Hematopoietic multipotent progenitor cell treated with erythropoietin and hydrocortisone succinate and interleukin-3 and kit ligand, for 8 days (in vitro differentiated cells): ENCODE results near the gene ANO6.
"Not testable (repeated sequence)": the region's sequence is repeated elsewhere in the genome, so short reads cannot be mapped to it uniquely, and the experiment has no call there.

ENCODE experiments used
- DNase-seq: peaks from one replicate; pipeline ENCODE4 v3.0.0-alpha.2; 2015

The ANO6 gene, protein sequence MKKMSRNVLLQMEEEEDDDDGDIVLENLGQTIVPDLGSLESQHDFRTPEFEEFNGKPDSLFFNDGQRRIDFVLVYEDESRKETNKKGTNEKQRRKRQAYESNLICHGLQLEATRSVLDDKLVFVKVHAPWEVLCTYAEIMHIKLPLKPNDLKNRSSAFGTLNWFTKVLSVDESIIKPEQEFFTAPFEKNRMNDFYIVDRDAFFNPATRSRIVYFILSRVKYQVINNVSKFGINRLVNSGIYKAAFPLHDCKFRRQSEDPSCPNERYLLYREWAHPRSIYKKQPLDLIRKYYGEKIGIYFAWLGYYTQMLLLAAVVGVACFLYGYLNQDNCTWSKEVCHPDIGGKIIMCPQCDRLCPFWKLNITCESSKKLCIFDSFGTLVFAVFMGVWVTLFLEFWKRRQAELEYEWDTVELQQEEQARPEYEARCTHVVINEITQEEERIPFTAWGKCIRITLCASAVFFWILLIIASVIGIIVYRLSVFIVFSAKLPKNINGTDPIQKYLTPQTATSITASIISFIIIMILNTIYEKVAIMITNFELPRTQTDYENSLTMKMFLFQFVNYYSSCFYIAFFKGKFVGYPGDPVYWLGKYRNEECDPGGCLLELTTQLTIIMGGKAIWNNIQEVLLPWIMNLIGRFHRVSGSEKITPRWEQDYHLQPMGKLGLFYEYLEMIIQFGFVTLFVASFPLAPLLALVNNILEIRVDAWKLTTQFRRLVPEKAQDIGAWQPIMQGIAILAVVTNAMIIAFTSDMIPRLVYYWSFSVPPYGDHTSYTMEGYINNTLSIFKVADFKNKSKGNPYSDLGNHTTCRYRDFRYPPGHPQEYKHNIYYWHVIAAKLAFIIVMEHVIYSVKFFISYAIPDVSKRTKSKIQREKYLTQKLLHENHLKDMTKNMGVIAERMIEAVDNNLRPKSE

DNA sequence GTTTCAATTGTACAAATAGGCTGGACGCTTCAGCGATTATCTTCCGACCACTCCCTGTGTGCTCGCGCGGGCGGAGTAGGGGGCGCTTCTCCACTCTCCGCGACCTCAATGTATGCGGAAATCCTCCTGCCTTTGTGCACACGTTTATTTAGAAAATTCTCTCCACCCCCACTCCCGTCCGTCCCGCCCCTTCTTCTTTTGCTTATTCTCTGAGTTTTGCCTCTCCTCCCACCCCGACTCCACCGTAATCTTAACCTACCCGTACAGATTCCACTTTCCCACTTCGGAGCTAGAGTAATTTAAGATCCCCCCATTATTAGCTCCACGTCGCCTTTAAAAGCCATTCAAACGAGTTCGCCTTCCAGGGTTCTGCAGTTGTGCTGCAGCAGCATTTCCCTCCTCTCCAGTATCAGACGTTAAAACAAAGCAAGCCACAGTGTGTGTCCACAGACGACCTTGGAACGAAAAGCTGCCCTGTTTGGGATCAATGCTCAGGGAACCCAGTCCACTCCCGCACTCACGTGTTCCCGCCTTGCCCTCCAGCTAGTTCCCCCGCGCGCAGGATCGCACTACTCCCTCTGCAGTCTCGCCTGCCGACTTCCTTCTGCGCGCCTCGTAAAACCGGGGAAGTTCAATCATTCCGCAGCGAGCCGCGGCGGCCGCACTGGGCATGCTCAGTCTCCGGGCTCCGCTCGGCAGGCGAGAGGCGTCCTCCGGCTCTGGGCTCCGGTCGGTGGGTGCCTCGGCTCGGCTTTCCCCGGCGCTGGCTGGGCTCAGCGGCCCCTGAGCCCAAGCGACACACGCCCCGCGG, at the start of gene ANO6:
Gene ANO6 (plus strand): TSS at position 677 of the 811 bp plus-strand sequence. CDS start 227 bp downstream, outside the sequence.
- DNase-seq: peak; percentile 88

DNA sequence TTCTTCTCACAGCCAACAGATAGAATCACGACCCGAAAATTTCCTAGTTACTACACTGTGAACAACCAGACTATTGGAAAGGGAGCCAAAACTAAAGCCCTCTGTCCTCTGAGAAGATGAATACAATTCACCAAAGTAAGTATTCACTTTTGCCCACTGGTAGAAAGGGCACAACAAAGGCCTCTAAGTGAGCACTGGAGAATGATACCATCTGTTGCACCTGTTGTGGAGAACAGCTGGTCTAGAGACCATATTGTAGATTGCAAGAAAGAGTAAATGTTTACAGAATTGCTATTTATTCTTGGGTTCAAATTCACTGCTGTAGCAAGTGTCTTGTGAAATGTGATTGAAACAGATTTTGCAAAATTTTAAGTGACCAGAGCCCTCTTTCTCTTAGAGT, 46.9 kb upstream of the ANO6 start:
- DNase-seq: no peak

DNA sequence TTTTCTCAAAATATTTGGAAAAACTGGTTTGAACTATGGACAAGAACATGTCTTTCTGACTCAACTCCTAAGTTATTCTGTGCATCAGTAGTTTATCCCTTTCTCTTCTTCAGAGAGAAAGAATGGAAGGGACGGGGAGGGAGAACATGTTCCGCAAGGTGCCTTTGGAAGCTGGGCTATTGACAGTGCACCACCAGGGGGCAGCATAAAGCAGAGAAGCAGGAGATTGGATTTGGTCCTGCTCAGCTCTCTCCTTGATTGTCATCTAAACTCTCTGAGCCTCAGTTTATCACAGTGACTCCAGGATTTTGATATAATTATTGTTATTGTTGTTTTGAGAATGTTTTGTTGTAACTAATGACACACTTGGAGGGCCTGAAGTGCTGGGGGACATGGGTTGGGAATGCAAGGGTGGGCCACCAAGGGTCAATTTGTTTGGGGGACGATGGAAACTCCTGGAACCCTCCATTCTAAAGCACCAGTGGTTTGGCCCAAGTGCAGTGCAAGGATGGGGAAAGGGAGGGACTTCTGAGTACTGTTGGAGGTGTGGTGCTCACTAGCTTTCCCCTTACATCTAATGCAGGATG, 45.3 kb upstream of the ANO6 start:
- peak; percentile 71 for DNase-seq

GRCh38 chr12:45173293-45173692, 42.6 kb upstream of the ANO6 start:
- not testable (repeated sequence) for DNase-seq

DNA sequence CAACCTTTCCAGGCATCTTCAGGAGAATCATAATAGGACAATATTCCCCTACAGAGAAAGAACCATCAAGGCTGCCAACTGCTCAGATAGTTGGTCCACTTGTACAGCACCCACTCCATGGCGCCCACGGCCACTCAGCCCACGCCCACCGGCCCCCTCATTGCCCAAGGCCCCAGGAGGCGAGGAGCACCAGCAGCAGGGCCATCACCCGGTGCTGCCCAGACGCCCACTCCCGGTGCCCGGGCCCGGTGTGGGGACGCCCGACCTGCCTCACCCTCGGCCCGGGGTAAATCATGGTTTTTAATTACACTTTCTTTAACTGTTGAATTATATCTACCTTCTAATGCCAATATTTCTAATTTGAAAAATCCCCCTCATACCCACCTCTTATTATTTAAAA, 41.3 kb upstream of the ANO6 start:
- DNase-seq: no peak

DNA sequence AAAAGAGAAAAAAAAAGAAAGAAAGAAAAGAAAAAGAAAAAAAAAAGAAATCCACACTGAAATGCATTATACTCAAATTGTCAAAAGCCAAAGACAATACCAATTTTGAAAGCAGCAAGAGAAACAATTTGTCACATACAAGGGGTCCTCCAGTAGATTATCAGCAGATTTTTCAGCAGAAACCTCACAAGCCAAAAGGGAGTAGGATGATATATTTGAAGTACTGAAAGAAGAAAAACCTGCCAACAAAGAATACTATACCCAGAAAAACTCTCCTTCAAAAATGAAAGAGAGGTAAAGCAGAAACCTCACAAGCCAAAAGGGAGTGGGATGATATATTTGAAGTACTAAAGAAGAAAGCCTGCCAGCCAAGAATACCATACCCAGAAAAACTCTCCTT, 37.1 kb upstream of the ANO6 start:
- no peak for DNase-seq

GRCh38 chr12:45182511-45182910, 33.4 kb upstream of the ANO6 start:
- no peak for DNase-seq

DNA sequence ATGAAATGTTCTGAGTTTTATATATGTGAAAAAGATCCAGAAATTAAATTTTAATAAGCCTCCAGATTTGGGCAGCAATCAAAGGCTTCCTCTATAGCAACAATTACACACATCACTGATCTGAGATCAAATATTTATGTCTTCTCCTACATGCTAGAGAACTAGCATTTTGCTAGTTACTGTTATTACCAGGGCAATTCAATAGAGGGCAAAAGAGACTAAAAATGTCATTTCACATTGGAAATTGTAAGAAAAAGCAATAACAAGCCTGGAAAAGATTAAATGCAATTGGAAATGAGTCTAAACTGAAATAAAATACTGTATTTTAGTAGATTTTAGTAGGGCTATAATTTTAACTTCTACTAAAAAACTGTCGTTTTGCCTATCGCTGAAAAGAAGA, 32.6 kb upstream of the ANO6 start:
- DNase-seq: no peak

DNA sequence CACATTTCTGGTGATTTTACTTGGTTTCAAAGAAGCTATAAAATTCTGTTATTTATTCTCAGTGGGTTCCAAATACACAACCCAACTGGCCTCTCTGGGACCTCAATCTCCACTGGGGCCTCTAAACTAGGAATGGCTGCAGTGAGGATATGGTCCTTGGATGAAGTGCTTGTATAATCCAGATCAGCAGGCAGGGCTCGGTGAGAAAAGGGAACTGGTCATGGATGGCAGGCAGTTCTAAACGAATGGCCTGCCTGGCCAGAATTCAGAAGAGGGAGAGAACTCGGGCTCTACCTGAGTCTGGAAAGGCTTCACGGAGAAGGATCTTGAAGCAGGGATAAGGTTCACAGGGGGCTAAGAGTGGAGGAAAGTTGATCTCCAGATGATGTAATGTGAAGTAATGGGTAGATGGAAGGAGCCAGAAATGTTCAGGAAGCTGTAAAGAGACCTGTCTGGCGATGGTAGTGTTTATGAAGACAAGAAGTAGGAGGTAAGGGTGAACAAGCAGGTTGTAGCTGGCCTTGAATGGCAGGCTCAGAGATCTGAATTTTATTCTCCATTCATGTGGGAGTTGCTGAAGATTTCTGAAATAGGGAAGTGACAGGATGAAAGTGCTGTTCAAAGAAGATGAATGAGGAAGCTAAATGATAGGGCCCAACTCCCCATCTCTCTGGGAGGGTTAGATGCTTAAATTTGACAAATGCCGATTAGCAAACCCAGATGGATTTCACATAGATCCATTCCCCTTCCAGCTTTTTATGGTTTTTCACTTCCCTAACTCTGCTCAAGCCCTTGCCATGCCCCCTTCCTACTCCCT, 31.5 kb upstream of the ANO6 start:
- DNase-seq: no peak

DNA sequence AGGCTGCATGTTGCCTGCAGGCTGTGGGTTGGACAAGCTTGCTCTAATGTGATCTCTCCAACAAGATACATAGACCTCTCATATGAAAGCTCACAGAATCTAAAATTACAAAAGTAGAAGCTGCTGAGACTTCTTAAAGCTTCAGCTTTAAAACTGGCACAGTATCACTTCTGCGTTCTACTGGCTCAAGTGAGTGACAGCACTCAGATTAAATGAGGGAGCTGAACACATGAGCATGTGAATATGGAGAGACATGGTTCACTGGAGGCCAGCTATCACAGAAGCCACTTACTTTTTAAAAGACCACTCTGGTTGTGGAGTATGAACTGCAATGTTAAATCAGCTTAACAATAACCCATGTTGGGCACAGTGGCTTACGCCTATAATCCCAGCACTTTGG, 29.1 kb upstream of the ANO6 start:
- DNase-seq: no peak

DNA sequence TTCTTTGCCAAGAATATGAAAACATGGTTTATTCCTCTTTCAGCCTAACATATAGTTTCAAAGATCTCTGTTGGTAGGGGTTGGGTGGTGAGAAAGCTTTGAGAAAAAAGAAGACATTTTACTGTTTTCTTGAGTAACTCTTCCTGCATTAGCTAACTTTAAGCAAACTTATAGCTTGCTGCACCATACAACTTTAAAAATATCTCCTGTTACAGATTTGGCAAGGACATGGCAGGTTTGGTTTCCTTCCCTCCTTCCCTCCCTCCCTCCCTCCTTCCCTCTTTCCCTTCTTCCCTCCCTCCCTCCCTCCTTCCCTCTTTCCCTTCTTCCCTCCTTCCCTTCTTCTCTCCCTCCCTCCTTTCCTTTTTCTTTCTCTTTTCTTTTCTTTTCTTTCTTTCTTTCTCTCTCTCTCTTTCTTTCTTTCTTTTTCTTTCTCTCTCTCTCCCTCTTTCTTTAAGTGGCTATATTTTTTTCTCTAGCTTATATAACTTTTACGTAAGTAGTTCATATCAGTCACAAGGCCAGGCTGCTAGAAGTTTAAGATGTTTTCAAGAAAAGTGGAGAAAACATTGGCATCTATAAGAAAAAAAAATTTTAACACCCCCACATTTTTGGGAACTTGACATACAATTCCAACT, 26.0 kb upstream of the ANO6 start:
- no peak for DNase-seq

DNA sequence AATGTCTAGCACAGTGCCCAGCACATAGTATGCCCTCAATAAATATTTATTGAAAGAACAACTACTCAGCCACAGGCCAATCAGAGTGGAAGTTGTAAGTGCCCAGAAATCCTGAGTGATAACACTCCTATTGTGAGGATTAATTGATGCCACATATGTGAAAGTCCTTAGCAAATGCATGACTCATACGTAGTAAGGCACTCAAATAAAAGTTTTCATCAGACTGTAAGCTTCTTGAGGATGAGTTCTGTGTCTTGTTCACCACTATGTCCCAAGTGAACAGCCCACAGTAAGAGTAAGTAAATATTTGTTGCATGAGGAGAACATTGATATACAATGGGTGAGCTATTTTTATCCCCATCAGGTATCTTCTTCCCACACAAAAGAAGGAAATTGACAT, 24.7 kb upstream of the ANO6 start:
- no peak for DNase-seq

DNA sequence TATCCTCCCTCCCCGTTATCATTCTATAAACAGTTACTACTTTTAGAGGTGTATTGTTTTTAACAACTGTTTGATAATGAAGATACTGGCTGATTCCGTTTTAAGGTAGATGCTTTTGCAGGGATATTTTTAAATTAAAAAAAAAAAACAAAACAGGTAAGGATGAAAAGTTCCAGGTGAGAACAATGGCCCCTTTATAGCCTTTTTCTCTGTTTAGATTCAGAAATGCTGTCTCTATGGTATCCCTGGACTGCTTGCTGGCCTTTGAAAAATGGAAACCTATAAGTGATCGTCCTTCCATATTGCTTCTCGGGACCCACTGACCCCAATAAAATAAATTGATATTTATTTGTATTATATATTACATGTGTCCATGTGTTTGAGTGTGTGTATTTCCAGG, 23.2 kb upstream of the ANO6 start:
- DNase-seq: no peak

- no peak for DNase-seq
Measured at GRCh38 chr12:45200491-45201043, 15.3 kb upstream of the ANO6 start.

DNA sequence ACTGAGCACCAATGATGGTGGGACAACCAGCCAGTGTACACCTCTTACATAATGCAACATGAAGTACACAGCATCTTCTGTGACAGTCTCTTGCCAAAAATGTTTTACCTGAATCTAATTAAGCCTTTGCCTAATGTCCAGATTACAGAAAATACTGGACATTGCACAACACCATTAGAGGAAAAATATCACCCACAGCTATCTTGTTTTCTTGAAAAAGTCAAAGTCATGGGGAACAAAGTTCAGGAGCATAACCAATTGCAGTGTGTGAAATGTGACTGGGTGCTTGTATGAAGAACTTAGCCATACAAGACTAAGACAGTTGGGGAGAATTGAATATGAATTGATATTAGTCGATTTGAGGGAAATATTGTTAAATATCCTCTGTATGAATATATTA, 12.1 kb upstream of the ANO6 start:
- DNase-seq: no peak

DNA sequence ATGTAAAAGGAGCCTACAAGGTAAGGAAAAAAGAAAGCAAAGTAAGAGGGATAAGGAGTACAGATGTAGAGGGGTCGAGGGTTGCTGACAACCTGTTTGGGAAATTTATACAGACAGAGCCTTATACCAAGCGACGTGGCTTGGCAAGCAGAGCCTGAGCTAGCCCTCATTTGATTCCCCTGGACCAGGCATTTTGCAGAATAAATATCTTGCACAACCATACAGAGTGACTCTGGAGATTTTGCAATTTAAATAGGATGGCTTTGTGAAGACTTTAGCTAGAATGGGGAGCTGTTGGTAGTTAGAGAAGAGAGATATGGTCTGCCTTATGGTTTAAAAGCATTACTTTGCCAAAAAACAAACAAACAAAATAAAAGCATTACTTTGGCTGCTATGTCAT, 11.1 kb upstream of the ANO6 start:
- no peak for DNase-seq

GRCh38 chr12:45205165-45205825, 10.6 kb upstream of the ANO6 start:
- no peak for DNase-seq

DNA sequence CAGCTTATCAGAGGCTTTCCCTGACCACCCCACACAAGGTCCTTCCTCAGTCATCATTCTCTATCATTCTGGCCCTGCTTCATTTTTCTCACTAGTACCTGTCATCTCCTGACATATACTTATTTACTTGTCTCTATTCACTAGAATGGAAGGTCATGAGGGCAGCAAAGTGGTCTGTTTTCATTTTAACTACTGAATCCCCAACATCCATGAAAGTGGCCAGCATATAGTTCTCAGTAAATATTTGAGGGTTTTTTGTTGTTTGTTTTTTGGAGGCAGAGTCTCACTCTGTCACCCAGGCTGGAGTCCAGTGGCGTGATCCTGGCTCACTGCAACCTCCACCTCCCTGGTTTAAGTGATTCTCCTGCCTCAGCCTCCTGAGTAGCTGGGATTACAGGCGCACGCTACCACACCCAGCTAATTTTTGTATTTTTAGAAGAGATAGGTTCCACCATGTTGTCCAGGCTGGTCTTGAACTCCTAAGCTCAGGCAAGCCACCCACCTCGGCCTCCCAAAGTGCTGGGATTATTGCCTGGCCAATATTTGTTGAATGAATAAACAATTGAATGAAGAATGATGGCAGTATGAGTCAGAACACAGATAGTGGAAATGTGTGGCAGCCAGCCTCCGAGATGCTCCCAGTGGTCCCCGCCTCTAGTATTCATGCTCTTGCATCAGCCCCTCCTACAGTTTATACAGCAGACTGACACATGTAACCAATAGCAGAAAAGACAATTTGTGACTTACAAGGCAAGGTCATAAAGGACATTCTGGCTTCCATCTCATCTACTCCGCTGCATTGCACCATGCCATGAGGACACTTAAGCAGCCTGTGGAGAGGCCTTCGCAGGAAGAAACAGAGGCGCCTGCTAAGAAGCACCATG, 7.0 kb upstream of the ANO6 start:
- no peak for DNase-seq

DNA sequence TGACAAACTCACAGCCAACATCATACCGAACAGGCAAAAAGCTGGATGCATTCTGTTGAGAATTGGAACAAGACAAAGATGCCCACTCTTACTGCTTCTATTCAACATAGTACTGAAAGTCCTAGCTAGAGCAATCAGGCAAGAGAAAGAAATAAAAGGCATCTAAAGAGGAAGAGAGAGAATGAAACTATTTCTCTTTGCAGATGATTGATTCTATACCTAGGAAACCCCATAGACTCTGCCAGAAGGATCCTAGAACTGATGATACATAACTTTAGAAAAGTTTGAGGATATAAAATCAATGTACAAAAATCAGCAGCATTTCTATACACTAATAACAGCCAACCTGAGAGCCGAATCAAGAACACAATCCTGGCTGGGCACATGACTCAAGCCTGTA, 6.1 kb upstream of the ANO6 start:
- no peak for DNase-seq
